ENCODE results near the gene HS1BP3.

Gene HS1BP3, protein sequence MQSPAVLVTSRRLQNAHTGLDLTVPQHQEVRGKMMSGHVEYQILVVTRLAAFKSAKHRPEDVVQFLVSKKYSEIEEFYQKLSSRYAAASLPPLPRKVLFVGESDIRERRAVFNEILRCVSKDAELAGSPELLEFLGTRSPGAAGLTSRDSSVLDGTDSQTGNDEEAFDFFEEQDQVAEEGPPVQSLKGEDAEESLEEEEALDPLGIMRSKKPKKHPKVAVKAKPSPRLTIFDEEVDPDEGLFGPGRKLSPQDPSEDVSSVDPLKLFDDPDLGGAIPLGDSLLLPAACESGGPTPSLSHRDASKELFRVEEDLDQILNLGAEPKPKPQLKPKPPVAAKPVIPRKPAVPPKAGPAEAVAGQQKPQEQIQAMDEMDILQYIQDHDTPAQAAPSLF

DNA sequence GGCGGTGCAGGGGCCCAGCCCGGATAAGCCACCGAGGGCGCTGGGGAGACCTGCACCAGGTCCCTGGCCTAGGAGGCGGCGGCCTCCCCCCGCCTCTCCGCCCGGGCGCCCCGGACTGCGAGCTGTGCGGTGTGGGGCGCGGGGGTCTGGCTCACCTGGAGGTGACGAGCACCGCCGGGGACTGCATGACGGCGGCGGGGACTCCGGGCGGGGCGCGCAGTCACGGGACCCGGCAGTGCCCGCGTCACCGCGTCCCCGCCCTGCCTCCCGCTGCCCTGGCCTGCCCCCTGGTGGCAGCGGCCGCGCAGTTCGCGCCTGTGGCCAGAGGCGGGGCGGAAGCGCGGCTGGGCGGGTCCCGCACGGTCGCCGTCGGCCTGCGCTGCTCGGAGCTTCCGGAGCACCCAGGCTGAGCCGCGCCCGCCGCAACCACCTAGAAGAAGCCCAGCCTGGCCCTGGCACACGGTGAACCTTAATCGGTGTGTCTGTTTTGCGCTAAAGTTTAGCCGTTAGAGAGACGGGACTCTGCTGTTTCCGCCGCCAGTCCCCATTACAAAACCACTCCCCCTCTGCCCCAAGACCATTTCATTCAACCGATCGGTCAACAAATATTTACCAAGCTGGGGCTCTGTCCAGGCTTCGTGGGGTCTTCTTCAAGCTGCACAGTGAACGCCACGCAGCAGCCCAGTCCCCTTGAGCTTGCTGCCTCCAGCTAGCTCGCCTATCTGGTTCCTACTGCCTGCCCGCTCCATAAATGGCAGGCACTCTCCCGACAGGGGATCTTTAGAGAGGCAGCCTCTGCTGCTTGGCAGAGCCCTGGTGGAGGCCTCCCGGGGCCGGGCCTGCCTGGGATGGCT lies at the start of gene HS1BP3:
HS1BP3 (minus strand) TSS at position 222 of the 854 bp plus-strand sequence; CDS start at position 187, 35 bp downstream.
- peak; percentile 98 for DNase-seq (ENCODE audit: low spot score)

DNA sequence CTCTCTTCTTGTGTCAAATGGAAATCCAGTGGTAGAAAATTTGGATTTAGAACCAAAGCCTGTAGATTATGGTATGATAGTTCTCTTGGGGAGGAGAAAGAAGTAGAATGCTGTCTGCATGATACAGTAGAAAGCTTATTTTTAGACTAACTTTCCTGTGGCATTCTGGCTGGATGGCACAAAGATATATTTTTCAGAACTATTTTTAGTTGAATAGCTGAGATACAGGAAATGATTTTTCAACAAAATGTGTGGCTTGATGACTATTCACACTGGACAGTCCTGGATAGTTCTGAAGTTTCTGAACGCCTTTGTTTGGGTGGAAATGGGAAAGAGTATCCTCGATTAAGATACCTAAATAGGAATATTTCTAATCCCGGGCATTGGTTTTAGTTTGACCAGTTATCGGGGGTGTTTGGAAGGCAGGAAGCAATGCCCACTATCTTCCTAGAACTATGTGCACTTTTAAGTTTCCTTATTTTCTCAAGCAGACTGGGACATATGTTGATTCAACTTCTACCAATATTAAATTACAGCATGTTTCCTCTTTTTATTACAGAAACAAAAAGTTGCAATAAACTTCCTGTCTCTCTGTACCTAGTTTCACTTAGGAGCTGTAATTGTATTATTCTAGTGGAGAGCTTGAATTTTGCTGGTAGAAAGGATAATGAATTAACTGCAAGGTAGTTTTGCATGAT lies 48.2 kb upstream of the HS1BP3 start:
- DNase-seq (ENCODE audit: low spot score), result no peak

GRCh38 chr2:20697322-20697934 lies 46.5 kb upstream of the HS1BP3 start:
- DNase-seq (ENCODE audit: low spot score), result no peak

DNA sequence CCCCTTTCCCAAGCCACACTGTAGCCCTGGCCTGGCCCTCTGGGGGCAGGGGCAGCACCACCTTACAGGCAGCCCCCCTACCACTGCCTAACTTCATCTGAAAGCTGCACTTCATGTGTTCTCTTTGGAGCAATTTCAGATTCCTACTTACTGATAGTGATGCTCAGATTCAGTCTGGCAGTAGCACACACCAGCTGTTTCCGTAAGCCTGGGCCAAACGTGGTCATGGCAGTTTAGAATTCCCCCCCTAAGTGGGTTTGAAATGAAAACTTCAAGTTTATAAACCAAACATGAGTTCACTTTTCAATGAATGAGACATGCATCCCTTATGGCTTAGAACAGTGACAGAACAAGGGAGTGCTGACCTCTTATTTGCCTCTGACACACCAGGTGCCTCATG lies 45.5 kb upstream of the HS1BP3 start:
- DNase-seq (ENCODE audit: low spot score), result no peak

GRCh38 chr2:20693317-20693716 lies 42.4 kb upstream of the HS1BP3 start:
- DNase-seq (ENCODE audit: low spot score), result no peak

- DNase-seq (ENCODE audit: low spot score), result no peak
Measured at GRCh38 chr2:20692081-20692480, 41.2 kb upstream of the HS1BP3 start.

DNA sequence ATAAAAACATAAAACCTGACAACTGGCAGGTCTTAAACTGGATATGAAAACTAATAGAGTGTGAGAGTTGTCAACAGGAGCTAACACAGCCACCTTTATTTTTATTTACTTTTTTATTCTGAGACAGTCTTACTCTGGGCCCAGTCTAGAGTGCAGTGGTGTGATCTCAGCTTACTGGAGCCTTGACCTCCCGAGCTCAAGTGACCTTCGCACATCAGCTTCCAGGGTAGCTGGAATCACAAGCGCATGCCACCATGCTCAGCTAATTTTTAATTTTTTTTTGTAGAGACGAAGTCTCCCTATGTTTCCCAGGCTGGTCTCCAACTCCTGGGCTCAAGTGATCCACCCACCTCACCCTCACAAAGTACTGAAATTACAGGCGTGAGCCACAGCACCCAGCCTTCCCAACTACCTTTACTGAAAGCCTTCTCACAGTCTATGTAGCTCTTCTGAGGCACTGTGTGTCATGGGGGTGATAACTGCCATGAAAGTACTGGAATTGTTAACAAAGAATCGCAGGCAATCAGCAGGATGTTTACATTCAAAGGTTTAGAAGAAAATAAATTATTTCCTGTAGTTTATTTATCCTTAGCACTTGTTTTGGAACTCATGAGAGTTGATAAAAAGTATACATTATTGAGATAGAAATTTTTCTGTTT lies 40.3 kb upstream of the HS1BP3 start:
- DNase-seq (ENCODE audit: low spot score), result no peak

DNA sequence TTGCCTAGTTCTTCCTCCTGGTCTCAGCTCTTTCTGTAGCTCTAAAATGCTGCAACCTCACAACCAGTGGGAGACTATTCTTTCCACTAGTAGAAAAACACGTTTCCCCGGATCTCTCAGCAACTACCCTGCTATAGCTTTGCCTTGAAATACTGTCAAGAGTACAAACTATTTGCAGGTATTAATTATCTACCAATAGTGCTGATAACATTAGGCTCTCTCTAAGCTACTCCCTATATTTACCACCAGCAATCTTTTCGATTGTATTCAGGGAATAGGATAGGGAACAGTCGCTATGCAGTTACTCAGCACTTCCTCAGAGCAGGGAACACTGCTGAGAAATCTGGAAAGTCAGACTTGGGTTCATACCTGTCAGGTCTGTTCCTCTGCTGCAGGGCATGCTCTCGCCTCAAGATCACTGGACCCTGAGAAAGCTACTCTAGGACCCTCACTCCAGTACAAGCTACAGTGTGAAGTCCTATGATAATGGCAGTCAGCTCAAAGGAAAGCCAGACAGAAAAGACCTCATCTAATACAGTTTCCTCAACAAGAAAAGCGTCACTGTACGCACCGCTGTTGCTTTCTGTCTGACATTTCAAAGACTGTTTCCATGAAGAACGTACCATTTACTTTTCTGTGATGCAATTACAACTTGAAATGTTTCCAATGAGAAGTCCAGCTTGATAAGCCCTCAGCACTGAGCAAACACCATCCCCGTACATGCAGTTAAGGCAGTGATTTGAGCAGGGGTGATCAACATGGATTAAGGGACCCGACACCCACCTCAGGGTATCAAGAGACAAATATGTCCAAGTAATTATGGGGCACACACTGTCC lies 38.7 kb upstream of the HS1BP3 start:
- DNase-seq (ENCODE audit: low spot score), result no peak

GRCh38 chr2:20687260-20687832 lies 36.4 kb upstream of the HS1BP3 start:
- peak; percentile 34 for DNase-seq (ENCODE audit: low spot score)

DNA sequence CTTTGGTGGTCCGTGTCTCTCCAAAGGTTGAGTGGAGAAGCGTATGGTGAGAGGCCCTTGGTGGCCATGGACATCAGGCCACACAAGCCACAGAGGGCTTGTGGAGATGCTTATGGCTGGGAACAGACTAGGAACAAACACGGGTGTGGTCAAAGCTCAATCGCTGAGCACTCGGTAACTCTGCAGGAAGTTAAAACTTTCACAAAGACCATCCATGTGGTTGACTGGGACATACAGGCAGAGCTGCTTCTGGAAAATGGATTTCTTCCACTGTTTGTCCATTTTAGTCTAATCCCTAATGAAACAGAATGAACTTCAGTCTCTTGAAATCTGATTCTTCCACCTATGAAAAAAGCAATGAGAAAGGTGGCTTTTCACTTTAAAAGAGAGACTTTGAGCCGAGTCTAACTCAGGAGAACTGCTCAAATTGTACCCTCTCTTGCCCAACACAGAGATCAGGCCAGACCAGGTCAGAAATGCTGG lies 33.7 kb upstream of the HS1BP3 start:
- no peak for DNase-seq (ENCODE audit: low spot score)

GRCh38 chr2:20682167-20682920 lies 31.4 kb upstream of the HS1BP3 start:
- peak; percentile 63 for DNase-seq (ENCODE audit: low spot score)

- DNase-seq (ENCODE audit: low spot score), result no peak
Measured at GRCh38 chr2:20680744-20681375, 30.0 kb upstream of the HS1BP3 start.

- DNase-seq (ENCODE audit: low spot score), result no peak
Measured at GRCh38 chr2:20678780-20679179, 27.9 kb upstream of the HS1BP3 start.

DNA sequence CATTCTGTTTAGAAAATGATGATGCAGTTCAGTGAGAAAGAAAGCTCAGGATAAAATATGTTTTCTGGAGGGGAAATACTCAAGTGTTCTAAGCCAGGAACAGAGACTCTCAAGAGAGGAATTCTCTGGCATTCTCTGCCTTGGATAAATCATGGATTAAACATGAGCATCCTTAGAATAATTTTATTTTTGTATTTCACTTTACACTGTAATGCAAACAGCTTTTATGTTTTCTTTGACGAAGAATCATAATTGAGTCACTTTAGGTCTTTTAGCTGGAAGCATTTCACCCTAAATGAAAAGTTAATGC lies 27.1 kb upstream of the HS1BP3 start:
- DNase-seq (ENCODE audit: low spot score), result no peak

GRCh38 chr2:20677301-20678085 lies 26.6 kb upstream of the HS1BP3 start:
- no peak for DNase-seq (ENCODE audit: low spot score)

GRCh38 chr2:20676353-20677215 lies 25.7 kb upstream of the HS1BP3 start:
- DNase-seq (ENCODE audit: low spot score), result no peak

- DNase-seq (ENCODE audit: low spot score), result peak; percentile 43
Measured at GRCh38 chr2:20675701-20676352, 24.9 kb upstream of the HS1BP3 start.
